HG03135 (cell line): ENCODE measurements around the gene LRRTM4.
"Not testable (repeated sequence)": the region's sequence is repeated elsewhere in the genome, so short reads cannot be mapped to it uniquely, and the experiment has no call there.

ENCODE experiments used
- ATAC-seq: cut with Tn5 transposase; IDR thresholded peaks from one replicate; pipeline ENCODE4 v1.9.1; 2021; ENCODE audit warnings: mild to moderate bottlenecking, moderate library complexity; ENCODE audit not compliant: unreplicated experiment

The LRRTM4 gene

DNA sequence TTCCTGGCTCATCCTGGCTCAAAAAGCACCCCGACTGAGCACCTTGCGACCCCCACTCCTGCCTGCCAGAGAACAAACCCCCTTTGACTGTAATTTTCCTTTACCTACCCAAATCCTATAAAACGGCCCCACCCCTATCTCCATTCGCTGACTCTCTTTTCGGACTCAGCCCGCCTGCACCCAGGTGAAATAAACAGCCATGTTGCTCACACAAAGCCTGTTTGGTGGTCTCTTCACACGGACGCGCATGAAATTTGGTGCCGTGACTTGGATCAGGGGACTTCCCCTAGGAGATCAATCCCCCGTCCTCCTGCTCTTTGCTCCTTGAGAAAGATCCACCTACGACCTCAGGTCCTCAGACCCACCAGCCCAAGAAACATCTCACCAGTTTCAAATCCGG, 433.8 kb downstream of the LRRTM4 start:
- ATAC-seq: not testable (repeated sequence)

DNA sequence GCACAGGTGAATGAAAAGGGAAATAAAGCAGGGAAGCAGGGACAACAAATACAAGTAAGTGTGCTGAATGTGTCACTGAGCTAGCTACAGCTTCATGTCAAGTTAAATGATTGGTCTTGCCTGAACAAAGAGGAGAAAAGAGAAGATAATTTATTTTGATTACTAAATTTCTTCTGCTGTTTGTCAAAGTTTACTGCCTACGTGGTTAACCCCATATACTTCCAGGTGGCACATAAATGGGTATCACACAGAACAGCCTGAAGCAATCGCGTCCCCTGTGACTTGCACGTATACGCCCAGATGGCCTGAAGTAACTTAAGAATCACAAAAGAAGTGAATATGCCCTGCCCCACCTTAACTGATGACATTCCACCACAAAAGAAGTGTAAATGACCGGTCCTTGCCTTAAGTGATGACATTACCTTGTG, 434.2 kb downstream of the LRRTM4 start:
- ATAC-seq: no peak

DNA sequence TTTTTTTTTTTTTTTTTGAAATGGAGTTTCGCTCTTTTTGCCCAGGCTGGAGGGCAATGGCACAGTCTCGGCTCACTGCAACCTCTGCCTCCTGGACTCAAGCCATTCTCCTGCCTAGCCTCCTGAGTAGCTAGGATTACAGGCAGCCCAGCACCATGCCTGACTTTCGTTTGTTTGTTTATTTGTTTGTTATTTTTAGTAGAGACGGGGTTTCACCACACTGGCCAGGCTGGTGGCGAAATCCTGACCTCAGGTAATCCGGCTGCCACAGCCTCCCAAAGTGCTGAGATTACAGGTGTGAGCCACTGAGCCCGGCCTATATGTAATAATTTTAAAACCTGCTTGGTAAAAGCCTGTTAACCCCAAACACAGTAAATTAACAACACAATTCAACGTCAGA, 435.7 kb downstream of the LRRTM4 start:
- ATAC-seq: no peak

DNA sequence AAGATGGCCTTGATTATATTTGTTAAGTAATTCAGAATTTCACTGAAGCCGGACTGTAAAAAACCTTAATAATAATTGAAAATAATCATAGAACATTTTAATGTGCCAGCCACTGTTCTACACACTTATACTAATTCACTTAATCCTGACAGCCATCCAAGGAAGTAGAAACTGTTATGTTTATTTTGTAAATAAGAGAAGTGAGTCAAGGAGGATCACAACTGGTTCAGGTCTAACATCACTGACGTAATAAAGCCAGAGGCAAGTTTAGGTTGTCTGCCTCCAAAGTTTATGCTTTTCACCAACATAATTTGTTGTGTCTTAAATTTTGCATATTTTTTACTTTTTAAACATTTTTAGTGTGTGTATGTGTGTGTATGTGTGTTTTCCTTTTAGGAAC, 436.1 kb downstream of the LRRTM4 start:
- no peak for ATAC-seq

DNA sequence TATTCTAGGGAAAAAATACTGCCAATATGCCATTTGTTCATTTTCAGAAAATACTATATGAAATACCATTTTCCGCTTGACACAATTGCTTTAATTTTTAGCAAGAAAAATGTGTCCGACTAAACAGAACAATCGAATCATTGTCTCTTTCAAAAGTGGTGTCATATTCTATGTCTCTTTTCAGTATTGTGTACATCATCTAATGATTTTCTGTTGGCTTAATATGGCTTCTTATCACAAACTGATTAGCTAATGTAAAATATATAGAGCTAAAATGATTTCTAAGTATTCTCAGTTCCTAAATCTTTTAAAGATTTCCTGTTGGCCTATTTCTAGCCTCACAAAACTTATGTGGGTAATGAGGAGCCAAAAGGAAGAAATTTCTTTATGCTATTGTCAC, 436.6 kb downstream of the LRRTM4 start:
- no peak for ATAC-seq

DNA sequence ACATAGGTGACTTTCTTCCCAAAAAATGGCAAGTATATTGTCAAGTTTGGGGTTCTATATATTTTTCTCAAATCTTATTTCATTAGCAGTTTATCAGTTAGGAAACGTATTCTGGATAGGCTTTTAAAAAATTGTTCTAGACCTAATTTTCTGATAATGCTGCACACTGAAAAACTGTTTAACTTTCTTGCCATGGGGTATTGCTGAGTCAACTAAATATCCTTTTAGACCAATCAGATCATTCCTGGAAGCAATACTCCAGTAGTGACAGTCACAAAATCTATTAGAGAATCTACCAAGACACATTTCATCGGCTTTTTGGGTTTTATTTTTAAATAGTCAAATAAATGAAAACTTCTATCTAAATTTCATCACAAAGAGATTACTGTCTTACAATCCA, 440.6 kb downstream of the LRRTM4 start:
- no peak for ATAC-seq

DNA sequence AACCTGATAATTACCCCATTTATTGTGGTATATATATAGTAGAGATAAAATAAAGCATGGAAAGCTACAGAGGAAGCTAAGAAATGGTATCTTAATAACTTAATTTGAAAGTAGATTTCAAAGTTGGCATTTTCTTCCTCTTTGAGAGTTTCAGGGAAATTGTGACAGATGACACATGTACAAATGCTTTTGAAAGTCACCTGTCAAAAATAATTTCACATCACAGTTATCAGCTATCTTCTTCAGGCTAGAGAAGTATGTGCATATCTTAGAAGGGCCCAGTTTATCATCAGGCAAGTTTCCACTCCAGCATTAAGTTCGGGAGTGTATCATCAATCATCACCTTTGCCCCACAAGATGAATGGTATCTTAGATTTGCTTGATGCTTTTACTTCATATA, 457.9 kb downstream of the LRRTM4 start:
- ATAC-seq: no peak

DNA sequence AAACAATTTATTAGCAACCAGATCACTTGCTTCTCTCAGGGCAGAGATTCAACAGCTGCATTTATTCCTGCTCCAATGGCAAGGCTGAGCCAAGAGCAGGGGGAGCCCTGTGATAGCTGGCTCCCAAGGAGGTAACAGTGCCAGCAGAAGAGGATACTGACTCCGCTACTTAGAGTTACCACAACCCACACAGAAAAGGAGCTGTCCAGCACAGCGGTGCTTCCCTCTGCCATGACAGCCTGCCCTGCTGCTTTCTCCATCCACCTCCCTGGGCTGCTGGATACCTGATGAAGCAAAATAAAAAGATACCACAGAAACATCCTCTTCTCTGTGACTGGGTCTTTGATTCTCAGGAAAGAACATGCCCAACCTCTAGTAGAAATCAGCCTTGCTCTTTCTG, 467.2 kb downstream of the LRRTM4 start:
- ATAC-seq: no peak

DNA sequence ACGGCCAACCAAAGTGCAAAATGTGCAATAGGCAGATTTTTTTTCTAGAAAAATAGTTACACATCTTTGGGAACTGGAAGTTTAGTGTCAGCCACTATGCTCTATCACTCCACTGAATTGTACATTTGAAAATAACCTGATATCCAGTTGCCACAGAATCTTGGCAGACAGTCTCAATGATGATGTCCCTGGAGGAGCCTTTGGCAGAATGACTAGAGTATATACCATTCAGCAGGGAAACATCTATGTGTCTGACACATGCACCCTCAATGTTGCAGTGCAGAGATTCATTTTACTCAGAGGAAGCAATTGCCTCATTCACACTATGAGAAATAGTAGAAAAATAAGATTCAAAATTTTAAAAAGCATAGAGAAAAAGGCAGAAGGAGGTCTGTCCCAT, 475.8 kb downstream of the LRRTM4 start:
- ATAC-seq: no peak

DNA sequence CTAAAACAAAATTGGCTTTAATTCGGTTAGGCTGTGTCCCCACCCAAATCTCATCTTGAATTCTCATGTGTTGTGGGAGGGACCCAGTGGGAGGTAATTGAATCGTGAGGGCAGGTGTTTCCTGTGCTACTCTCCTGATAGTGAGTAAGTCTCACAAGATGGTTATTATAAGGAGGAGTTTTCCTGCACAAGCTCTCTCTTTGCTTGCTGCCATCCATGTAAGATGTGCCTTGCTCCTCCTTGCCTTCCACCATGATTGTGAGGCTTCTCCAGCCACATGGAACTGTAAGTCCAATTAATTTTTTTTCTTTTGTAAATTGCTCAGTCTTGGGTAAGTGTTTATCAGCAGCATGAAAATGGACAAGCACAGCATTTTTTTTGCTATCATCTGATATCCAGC, 476.7 kb downstream of the LRRTM4 start:
- not testable (repeated sequence) for ATAC-seq

DNA sequence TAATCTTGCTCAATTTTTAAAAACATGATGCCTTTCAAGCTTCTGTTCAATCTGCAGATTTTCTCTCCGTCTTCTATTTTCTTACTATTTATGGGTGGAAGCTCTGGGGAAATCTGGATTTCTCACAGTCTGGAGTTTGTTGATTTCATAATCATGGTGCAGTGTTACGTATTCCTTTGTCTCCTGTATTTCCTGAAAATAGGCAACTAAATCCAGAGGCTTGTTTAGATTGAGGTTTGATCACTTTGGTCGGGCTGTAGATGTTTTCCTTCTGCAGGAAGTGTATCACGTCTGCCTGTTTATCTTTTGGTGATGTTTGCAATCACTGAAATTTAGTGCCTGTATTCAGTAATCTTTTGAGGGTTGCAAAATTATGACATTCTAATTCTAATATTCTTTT, 487.7 kb downstream of the LRRTM4 start:
- no peak for ATAC-seq

DNA sequence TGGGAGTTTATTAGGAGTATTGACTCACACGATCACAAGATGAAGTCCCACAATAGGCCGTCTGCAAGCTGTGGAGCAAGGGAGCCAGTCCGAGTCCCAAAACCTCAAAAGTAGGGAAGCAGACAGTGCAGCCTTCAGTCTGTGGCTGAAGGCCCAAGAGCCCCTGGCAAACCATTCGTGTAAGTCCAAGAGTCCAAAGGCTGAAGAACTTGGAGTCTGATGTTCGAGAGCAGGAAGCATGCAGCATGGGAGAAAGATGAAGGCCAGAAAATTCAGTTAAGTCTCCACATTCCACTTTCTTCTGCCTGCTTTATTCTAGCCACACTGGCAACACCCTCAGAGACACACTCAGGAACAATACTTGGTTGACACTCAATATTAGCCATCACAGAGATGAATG, 492.9 kb downstream of the LRRTM4 start:
- not testable (repeated sequence) for ATAC-seq

DNA sequence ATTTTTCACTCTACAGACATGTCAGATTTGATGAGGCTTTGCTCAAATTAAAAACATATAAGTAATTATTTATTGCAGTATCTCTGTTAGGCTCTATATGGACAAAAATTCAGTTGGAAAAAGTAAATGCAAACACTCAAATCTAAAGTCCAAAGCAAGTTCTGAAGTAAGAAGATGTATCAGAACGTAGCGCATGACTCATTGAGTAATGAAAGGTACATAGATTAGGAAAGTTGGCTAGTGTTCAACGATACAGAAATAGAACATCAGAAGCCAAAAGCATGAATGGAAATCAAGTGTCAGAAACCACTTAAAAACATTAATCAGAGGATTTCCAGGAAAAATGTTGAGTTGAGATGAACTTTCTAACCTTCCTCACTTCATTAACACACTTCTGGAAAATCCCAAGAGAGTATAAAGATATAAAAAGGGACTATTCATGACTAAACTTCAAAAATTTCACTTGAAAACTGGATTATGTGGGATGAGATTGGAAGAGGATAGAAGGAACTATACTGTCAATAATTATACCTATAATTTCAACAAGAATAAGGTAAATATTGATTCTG, 494.1 kb downstream of the LRRTM4 start:
- ATAC-seq: no peak

DNA sequence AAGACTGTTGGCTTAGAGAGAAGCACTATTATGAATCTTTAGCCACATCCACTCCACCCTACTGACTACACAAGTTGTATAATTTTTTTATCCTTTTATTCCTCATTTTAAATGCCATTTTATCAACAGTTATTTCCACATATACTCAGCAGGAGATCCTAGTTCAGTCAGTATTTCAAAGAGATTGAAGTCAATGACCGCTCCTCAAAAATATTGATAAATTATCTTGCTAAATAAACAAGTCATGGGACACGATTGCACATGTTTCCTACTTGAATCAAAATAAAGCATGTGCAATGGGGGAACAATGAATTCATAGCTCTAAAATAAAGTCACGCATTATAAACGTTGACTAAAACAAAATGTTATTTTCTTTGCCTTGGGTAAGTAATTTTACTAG, 496.5 kb downstream of the LRRTM4 start:
- ATAC-seq: no peak

DNA sequence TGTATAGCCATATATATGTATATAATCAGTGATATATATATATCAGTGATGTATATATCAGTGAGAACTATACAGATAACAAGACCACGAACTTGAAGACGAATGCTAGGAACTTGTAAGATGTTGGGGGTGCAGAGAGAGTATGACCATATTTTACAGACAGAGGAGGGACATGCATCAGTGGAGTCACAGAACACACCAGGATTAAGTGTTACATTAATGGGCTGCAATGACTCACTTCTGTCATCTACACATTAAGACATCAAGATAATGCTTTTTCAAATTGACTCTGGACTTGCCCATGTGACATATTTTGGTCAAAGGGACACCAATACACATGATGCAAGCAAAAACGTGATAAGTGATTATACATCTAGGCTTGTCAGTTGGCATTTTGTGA, 501.0 kb downstream of the LRRTM4 start:
- ATAC-seq: no peak

DNA sequence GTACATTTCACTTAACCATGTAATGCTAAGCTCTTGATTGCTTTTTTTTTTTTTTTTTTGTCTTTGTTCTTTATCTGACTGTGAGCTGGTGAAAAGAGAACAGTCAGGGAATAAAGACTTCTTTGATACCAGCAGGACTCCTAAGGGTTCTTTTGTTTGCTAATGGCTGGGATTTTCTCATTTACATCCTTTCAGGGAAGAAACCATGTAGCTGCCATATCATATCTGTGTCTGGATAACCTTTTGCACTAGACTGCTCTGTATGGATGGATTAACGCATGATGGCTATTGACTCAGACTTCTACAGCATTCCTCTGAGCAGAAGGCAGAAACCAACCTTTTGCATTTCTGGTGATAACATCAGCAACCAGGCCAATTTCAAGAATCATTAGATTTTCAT, 504.0 kb downstream of the LRRTM4 start:
- ATAC-seq: no peak

DNA sequence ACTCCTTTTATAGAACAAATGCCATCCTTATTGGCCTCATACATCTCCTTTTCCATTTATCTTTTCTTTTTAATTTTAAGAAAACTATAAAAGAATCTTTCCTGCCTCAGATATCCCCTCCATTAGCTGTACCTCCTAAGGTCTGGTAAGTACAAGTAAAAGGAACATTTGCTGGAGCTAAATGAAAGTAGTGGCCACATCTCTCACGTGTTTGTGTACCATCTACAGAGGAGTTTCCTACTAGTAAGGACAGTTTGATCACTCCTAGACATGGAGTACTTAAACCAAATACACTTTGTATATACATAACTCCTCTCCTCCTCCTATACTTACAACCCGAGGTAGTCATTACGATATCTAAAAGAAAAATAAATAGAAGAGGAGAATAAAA, 504.8 kb downstream of the LRRTM4 start:
- ATAC-seq: no peak

DNA sequence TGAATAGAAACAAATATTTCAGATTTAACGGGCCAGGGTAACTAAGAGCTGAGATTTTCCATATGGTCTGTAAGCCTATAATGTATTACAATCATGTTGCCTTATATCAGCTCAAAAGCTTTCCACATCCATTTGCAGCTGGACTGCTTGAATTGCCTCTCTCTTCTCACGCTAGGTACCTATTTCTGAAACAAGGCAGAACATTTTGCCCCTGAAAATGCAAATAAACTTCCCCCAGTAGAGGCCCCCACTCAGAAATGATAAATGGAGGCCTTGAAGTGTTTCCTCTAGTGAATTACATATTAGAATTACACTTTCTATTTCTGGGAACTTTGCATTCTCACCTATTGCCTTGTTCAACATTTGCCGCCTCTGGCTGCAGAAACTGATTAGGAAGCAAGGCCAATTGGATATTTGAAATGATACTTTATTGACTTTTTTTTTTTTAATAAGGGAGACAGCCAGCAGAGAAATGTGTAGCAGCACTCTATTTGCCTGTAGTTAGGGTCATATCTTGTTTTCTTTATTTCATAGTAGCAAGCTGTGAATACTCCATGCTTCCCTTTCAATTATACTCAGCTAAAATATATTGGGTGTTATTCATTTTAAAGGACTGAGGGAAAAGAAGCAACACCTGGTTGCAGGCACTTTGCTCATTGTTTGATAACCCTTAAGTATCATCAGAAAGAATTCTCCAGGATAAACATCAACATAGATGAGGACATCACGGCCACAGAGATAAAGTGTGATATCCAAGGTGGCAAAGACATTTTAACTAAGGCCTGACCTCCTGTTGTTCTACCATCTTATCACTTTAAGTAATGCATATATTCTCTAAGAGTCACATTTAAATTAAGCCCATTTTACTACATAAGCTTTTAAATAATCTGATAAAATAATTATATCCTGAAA, 505.5 kb downstream of the LRRTM4 start:
- no peak for ATAC-seq

DNA sequence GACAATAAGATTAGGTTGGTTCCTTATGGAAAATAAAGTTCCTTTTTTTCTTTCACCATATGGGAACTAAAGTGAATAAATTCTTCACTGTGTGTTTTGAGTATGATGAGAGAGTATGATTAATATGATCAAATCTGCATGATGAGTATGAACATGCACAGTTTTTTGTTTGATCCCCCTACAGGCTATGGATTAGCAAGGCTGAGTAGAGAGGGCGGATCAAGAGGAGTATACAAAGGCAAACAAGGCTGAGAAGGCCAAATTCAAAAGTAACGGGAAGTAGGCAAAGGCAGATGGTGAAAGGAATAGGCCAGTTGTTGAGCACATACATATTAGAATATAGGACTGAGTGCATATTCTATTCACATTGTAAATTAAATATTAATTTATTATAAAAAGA, 508.2 kb downstream of the LRRTM4 start:
- ATAC-seq: no peak

DNA sequence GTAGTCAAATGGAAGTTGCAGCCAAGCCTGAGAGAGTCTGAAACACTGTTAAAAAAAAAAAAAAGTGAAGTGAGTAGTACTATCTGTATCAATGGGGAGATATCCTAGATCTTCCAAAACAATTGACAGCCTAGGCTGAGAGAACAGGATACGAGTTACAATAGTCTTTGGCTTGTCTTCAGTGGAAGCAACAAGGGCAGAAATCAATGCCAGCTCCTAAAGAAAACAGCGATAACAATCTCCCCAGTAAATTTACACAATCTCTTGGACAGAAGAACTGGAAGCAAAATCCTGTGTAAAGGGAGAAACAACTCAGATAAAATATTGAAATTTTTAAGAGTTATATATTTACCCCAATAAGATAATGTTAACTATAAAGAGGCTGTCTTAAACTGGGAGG, 508.7 kb downstream of the LRRTM4 start:
- no peak for ATAC-seq

DNA sequence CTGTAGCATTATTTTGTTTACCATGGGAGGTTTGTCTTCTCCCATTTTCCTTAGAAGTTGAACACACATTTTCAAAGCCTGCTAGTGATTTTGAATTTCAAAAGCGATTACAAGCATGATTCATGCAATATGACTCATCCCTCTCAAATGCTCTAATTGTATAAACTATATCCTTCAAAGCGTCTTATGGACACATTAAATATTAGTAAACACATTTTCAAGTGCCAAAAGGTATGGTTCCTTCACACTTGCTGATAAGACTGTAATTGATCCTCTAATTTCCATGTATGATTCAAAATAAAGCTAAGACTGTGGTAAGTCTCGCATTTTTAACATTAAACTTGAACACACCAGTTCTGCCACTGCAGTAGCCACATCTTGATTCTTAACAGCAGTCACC, 512.9 kb downstream of the LRRTM4 start:
- ATAC-seq: no peak

DNA sequence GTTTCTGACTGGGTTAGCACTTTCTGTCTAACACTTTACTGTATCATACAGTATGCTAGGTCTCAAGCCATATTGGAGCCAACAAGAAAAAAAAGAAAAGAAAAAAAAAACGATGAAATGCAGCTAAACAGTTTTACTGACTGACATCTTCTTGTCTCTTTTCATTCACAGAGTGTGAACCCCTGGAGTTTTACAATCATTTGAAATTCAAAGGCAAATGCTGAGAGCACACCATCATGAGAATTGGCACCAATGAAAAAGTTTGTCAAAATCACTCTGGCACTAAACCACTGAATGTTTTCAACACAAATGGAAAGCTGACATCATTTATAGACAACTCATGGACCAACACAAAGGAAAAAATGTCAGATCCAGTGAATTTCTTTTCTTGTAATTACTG, 513.3 kb downstream of the LRRTM4 start:
- no peak for ATAC-seq

DNA sequence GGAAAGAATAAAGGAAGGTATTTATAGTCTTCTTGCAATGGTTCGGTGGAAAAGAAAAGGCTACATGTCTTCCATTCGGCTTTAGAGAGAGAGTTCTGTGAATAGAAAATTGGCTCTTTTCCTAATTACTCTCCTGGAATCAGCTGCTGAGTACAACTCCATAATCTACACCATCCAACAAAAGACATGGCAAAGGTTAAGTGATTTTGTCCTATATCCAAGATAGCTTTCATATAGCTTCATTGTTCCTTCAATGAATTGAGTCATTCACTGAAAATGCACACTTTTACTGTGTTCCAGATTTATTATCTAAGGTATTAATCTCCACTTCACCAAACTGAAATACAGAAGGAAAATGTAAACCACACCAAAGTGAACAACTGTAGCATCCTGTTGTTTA, 514.5 kb downstream of the LRRTM4 start:
- ATAC-seq: no peak
